ENCODE measurements around the gene TEAD1. TPM values are rescaled to one million over a fixed set of nuclear protein-coding genes. Genes with fewer than 3 reads are reported as not detected.

TEAD1 gene
- total RNA-seq, 4 donors from 2014 or later, result 127 to 165 (median 140) TPM

DNA sequence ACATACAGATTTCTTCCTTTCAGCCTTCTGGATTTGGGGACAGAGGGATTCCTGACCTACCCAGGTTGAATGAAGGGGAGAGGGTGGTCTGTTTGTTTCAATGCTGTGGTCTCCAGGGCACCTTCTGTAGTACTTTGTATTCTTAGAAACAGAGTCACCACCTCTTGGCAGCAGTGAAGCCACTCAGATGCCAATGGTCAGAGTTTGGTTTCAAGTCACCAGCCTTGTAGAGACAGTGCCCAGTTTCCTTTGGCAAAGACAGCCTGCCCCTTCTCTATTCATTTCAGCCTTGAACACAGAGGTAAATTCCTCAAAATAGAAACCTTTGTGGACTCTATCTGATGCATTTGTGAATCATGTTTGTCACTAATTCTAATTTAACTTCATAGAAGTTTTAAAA is 223.2 kb downstream of the TEAD1 start:
- H3K27ac ChIP-seq, result peak overlapping the region in 2 of 4 donors; percentile 3 to 7
- no peak for DNase-seq (ENCODE audit: low spot score in 2 of 2)
- TF ChIP-seq POLR2A (IDR thresholded peaks at IDR 0.05) (no peak), EP300 (IDR thresholded peaks at IDR 0.05) (no peak)
- TF ChIP-seq, protein P1, sequence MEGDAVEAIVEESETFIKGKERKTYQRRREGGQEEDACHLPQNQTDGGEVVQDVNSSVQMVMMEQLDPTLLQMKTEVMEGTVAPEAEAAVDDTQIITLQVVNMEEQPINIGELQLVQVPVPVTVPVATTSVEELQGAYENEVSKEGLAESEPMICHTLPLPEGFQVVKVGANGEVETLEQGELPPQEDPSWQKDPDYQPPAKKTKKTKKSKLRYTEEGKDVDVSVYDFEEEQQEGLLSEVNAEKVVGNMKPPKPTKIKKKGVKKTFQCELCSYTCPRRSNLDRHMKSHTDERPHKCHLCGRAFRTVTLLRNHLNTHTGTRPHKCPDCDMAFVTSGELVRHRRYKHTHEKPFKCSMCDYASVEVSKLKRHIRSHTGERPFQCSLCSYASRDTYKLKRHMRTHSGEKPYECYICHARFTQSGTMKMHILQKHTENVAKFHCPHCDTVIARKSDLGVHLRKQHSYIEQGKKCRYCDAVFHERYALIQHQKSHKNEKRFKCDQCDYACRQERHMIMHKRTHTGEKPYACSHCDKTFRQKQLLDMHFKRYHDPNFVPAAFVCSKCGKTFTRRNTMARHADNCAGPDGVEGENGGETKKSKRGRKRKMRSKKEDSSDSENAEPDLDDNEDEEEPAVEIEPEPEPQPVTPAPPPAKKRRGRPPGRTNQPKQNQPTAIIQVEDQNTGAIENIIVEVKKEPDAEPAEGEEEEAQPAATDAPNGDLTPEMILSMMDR (IDR thresholded peaks at IDR 0.05), result no peak
- peaks cover 0 to 18% (median 3%) of the 10 kb centered on the region in 3 donors for H3K36me3 ChIP-seq
- no peak overlapping the region for H3K4me3 ChIP-seq
- no peaks in the 10 kb centered on the region for H3K9me3 ChIP-seq
- no peaks in the 10 kb centered on the region for H3K27me3 ChIP-seq
- H3K4me1 ChIP-seq, result peaks cover 0 to 47% (median 8%) of the 10 kb centered on the region in 4 donors

DNA sequence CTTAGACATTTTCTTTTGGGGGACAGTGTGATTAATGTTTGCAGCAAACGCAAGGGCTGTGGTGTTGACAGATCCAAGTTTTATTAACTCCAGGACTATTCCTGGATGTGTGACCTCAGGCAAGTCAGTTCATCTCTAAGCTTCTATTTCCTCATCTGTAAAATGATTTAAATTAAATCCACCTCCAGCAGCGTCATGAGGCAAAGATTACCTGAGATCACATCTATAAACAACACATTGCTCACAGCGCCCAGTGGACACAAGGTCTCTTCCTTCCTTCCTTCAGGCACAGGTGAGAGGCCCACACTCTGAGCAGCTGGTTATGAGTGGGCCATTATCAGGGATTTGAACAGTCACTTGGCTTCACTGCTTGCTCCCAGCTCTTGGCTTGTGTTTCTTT is 223.6 kb downstream of the TEAD1 start:
- H3K9me3 ChIP-seq, result no peaks in the 10 kb centered on the region
- no peak for DNase-seq (ENCODE audit: low spot score in 2 of 2)
- peaks cover 0 to 23% (median 4%) of the 10 kb centered on the region in 3 donors for H3K36me3 ChIP-seq
- TF ChIP-seq, protein P1 (IDR thresholded peaks at IDR 0.05), result no peak
- no peak for TF ChIP-seq POLR2A (IDR thresholded peaks at IDR 0.05)
- TF ChIP-seq EP300 (IDR thresholded peaks at IDR 0.05), result no peak
- 72 to 73% methylated on average over 3 of the region's 3 CpGs for WGBS, 2 donors
- peaks cover 0 to 42% (median 8%) of the 10 kb centered on the region in 4 donors for H3K4me1 ChIP-seq
- H3K27ac ChIP-seq, result peak overlapping the region in 1 of 4 donors; percentile 3
- no peaks in the 10 kb centered on the region for H3K27me3 ChIP-seq
- no peak overlapping the region for H3K4me3 ChIP-seq

DNA sequence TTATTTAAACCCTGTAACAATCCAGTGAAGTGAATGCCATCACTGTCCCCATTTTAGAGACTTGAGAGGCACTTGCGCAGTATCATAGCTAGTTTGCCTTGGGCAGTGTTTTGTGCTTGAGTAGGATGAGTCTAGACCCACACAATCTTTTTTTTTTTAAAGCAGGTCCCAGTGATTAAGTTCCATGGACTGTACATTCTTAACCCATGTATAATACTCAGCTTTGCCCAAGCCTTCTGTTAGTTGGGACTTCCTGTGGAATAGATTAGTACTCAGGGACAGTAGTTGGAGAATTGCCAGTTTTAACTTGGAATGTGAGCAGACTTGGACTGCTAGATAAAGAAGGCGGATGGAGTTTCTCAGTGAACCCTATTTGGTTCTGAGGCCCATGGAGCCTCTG is 226.3 kb downstream of the TEAD1 start:
- Histone ChIP-seq H3K36me3 (peaks cover 0 to 19% (median 4%) of the 10 kb centered on the region in 3 donors), H3K4me1 (peaks cover 0 to 26% (median 2%) of the 10 kb centered on the region in 4 donors), H3K9me3 (no peaks in the 10 kb centered on the region), H3K27me3 (no peaks in the 10 kb centered on the region), H3K27ac (peak overlapping the region in 2 of 4 donors; percentile 27 to 45), H3K4me3 (no peak overlapping the region)
- no peak for DNase-seq (ENCODE audit: low spot score in 2 of 2)
- no peak for TF ChIP-seq POLR2A (IDR thresholded peaks at IDR 0.05)
- TF ChIP-seq EP300 (IDR thresholded peaks at IDR 0.05), result no peak
- TF ChIP-seq, protein P1 (IDR thresholded peaks at IDR 0.05), result no peak
- WGBS, 2 donors, result 44 to 77% methylated on average over 2 of the region's 2 CpGs

DNA sequence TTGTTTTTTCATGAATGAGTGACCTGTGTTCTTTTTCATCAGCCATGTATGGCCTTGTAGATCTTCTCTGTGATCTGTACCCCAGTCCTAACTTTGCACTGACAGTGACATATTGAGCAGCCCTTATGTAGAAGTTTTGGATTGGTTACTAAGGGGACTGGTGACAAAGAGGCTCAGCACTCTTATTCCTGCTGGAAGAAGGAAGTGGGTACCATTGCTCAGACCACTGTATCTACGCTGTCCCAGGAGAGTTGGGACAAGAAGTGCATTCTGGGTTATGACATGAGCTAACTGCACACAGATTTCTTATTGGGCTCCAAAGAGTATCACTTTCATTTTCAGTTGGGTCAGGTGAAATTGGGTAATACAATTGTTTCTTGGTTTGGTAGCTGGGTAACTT is 227.1 kb downstream of the TEAD1 start:
- TF ChIP-seq, protein P1 (IDR thresholded peaks at IDR 0.05), result no peak
- TF ChIP-seq EP300 (IDR thresholded peaks at IDR 0.05) (no peak), POLR2A (IDR thresholded peaks at IDR 0.05) (no peak)
- Histone ChIP-seq H3K27ac (no peak overlapping the region), H3K4me1 (peaks cover 0 to 26% (median 2%) of the 10 kb centered on the region in 4 donors), H3K36me3 (peaks cover 0 to 18% (median 4%) of the 10 kb centered on the region in 3 donors), H3K9me3 (no peaks in the 10 kb centered on the region), H3K4me3 (no peak overlapping the region), H3K27me3 (no peaks in the 10 kb centered on the region)
- no peak for DNase-seq (ENCODE audit: low spot score in 2 of 2)
- WGBS, 2 donors, result 87 to 100% methylated on average over 1 of the region's 1 CpG

DNA sequence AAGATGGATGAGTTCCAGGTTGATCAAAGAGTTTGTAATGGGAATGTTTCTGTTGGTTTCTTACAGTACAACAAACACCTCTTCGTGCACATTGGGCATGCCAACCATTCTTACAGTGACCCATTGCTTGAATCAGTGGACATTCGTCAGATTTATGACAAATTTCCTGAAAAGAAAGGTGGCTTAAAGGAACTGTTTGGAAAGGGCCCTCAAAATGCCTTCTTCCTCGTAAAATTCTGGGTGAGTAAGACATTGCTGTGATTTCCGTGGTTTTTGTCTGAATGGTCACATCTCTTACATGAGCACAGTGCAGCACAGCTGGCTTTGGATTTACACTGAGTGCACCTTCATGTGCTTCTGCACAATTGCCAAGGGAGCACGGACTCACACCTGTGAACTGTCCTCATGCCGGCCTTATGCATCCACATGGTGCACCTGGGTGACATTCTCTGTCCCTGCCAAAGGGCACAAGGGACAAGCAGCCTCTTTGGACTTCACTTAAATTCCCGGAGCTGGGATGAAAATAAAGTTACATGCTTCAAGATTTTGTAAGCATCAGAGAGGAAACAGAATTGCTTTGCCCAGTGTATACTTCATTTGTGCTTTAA is 227.8 kb downstream of the TEAD1 start:
- Histone ChIP-seq H3K9me3 (no peaks in the 10 kb centered on the region), H3K4me3 (no peak overlapping the region), H3K27me3 (no peaks in the 10 kb centered on the region), H3K4me1 (peaks cover 0 to 23% (median 2%) of the 10 kb centered on the region in 4 donors), H3K27ac (no peak overlapping the region), H3K36me3 (peaks cover 0 to 18% (median 4%) of the 10 kb centered on the region in 3 donors)
- TF ChIP-seq, protein P1 (IDR thresholded peaks at IDR 0.05), result no peak
- TF ChIP-seq POLR2A (IDR thresholded peaks at IDR 0.05), result no peak
- no peak for TF ChIP-seq EP300 (IDR thresholded peaks at IDR 0.05)
- no peak for DNase-seq (ENCODE audit: low spot score in 2 of 2)
- 85 to 88% methylated on average over 7 of the region's 7 CpGs for WGBS, 2 donors

All from tibial nerve (tissue), 4 donors.